HEK293 (cell line): ENCODE data around the gene LMNA.

Experiments
- CTCF ChIA-PET: fragments of 350-600 bp; formaldehyde crosslinking; extraction: SDS; loops from one replicate; lab custom pipeline; 2021; ENCODE audit warnings: antibody characterized with exemption; lab: Yijun Ruan, JAX
- POLR2A ChIA-PET: fragments of 300-600 bp; formaldehyde crosslinking; extraction: SDS; loops from one replicate; lab custom pipeline; 2020; ENCODE audit warnings: antibody characterized with exemption, inconsistent platforms; lab: Yijun Ruan, JAX
- H3K27ac ChIP-seq: fragments of 200-500 bp; sonication (Bioruptor generic); 2 replicates; pipeline ENCODE4 v1.5.1; 2014; ENCODE audit warnings: low read depth, low read length, control low read depth, inconsistent platforms; ENCODE audit errors: extremely low read depth
- H3K36me3 ChIP-seq, 2 experiments: fragments of 200-500 bp in 1 of 2; sonication (Bioruptor generic) in 1 of 2; 1 replicate in 1 of 2; 2 replicates in 1 of 2; pipeline ENCODE4 v1.5.1; 2014 to 2017; ENCODE audit warnings: inconsistent platforms in 2 of 2, low read length in 2 of 2; ENCODE audit not compliant: control insufficient read depth in 2 of 2, insufficient read depth in 1 of 2
- H3K4me1 ChIP-seq: fragments of 200-500 bp; sonication (Bioruptor generic); 2 replicates; pipeline ENCODE4 v1.5.1; 2014; ENCODE audit warnings: mild to moderate bottlenecking, low read length, inconsistent platforms; ENCODE audit not compliant: control insufficient read depth, insufficient read depth
- H3K4me3 ChIP-seq: 2 replicates; pipeline ENCODE4 v1.5.1; 2011; ENCODE audit warnings: low read depth, mild to moderate bottlenecking, control low read depth, low read length, moderate library complexity
- H3K9me3 ChIP-seq: fragments of 200-500 bp; sonication (Bioruptor generic); 2 replicates; pipeline ENCODE4 v1.5.1; 2014; ENCODE audit warnings: low read depth, low read length, inconsistent platforms; ENCODE audit not compliant: control insufficient read depth, insufficient read depth
- BCL11B ChIP-seq: fragments of 450-650 bp; formaldehyde crosslinking; IDR thresholded peaks from 2 replicates; pipeline ENCODE4 v1.5.1; 2016; ENCODE audit warnings: low read depth, missing biosample characterization, missing genetic modification characterization
- EGR2 ChIP-seq: fragments of 450-650 bp; formaldehyde crosslinking; IDR thresholded peaks from 2 replicates; pipeline ENCODE4 v1.5.1; 2016; ENCODE audit warnings: low read depth, missing biosample characterization, missing genetic modification characterization
- FEZF1 ChIP-seq: fragments of 450-650 bp; formaldehyde crosslinking; IDR thresholded peaks from 2 replicates; pipeline ENCODE4 v1.5.1; 2016; ENCODE audit warnings: missing biosample characterization, missing genetic modification characterization
- HOXC10 ChIP-seq: sonication (generic); formaldehyde crosslinking; IDR thresholded peaks from 2 replicates; pipeline ENCODE4 v1.8.1; 2023; ENCODE audit warnings: mild to moderate bottlenecking, missing genetic modification reagents
- KLF1 ChIP-seq: fragments of 450-650 bp; formaldehyde crosslinking; IDR thresholded peaks from 2 replicates; pipeline ENCODE4 v1.5.1; 2016; ENCODE audit warnings: missing biosample characterization, missing genetic modification characterization
- ZBTB1 ChIP-seq: fragments of 450-650 bp; formaldehyde crosslinking; IDR thresholded peaks from 2 replicates; pipeline ENCODE4 v1.5.1; 2016; ENCODE audit warnings: missing biosample characterization, missing genetic modification characterization
- ZBTB21 ChIP-seq: fragments of 450-650 bp; formaldehyde crosslinking; IDR thresholded peaks from 2 replicates; pipeline ENCODE4 v1.5.1; 2017; ENCODE audit warnings: missing biosample characterization, missing genetic modification characterization
- ZFHX2 ChIP-seq: fragments of 450-650 bp; formaldehyde crosslinking; conservative IDR thresholded peaks from 2 replicates; pipeline ENCODE4 v1.5.1; 2016; ENCODE audit warnings: missing biosample characterization, missing genetic modification characterization
- ZNF138 ChIP-seq: fragments of 450-650 bp; formaldehyde crosslinking; IDR thresholded peaks from 2 replicates; pipeline ENCODE4 v1.5.1; 2016; ENCODE audit warnings: missing biosample characterization, missing genetic modification characterization, borderline replicate concordance
- ZNF2 ChIP-seq: fragments of 450-650 bp; formaldehyde crosslinking; IDR thresholded peaks from 2 replicates; pipeline ENCODE4 v1.5.1; 2016; ENCODE audit warnings: missing biosample characterization, missing genetic modification characterization
- ZNF274 ChIP-seq, 2 experiments: fragments of 200-500 bp in 1 of 2; fragments of 450-650 bp in 1 of 2; sonication (Bioruptor generic) in 1 of 2; formaldehyde crosslinking in 1 of 2; IDR thresholded peaks; 2 replicates each; pipeline versions ENCODE4 v1.5.1 to v1.6.1; 2014 to 2016; ENCODE audit warnings: borderline replicate concordance in 1 of 2, inconsistent platforms in 1 of 2, low read length in 1 of 2, missing biosample characterization in 1 of 2, missing genetic modification characterization in 1 of 2
- ZNF311 ChIP-seq: fragments of 450-650 bp; formaldehyde crosslinking; IDR thresholded peaks from 2 replicates; pipeline ENCODE4 v1.5.1; 2017; ENCODE audit warnings: missing biosample characterization, missing genetic modification characterization, borderline replicate concordance
- ZNF488 ChIP-seq: fragments of 450-650 bp; formaldehyde crosslinking; IDR thresholded peaks from 2 replicates; pipeline ENCODE4 v1.5.1; 2016; ENCODE audit warnings: missing biosample characterization, missing genetic modification characterization
- ZNF529 ChIP-seq: fragments of 450-650 bp; formaldehyde crosslinking; IDR thresholded peaks from 2 replicates; pipeline ENCODE4 v1.5.1; 2017; ENCODE audit warnings: missing genetic modification characterization, missing biosample characterization; ENCODE audit not compliant: insufficient replicate concordance
- ZNF548 ChIP-seq: fragments of 450-650 bp; formaldehyde crosslinking; IDR thresholded peaks from 2 replicates; pipeline ENCODE4 v1.5.1; 2016; ENCODE audit warnings: missing biosample characterization, missing genetic modification characterization
- ZNF560 ChIP-seq: fragments of 450-650 bp; formaldehyde crosslinking; IDR thresholded peaks from 2 replicates; pipeline ENCODE4 v1.5.1; 2017; ENCODE audit warnings: missing biosample characterization, missing genetic modification characterization, borderline replicate concordance
- ZNF600 ChIP-seq: fragments of 450-650 bp; formaldehyde crosslinking; IDR thresholded peaks from 2 replicates; pipeline ENCODE4 v1.5.1; 2016; ENCODE audit warnings: missing biosample characterization, missing genetic modification characterization
- ZNF621 ChIP-seq: fragments of 450-650 bp; formaldehyde crosslinking; IDR thresholded peaks from 2 replicates; pipeline ENCODE4 v1.5.1; 2017; ENCODE audit warnings: missing biosample characterization, missing genetic modification characterization
- ZNF623 ChIP-seq: fragments of 450-650 bp; formaldehyde crosslinking; IDR thresholded peaks from 2 replicates; pipeline ENCODE4 v1.5.1; 2016; ENCODE audit warnings: missing biosample characterization, missing genetic modification characterization
- ZNF629 ChIP-seq: fragments of 450-650 bp; formaldehyde crosslinking; IDR thresholded peaks from 2 replicates; pipeline ENCODE4 v1.5.1; 2017; ENCODE audit warnings: missing biosample characterization, missing genetic modification characterization
- ZNF654 ChIP-seq: fragments of 450-650 bp; formaldehyde crosslinking; IDR thresholded peaks from 2 replicates; pipeline ENCODE4 v1.5.1; 2016; ENCODE audit warnings: low read depth, missing biosample characterization, missing genetic modification characterization
- ZNF704 ChIP-seq: fragments of 450-650 bp; formaldehyde crosslinking; IDR thresholded peaks from 2 replicates; pipeline ENCODE4 v1.5.1; 2016; ENCODE audit warnings: missing biosample characterization, missing genetic modification characterization
- ZNF707 ChIP-seq: fragments of 450-650 bp; formaldehyde crosslinking; IDR thresholded peaks from 2 replicates; pipeline ENCODE4 v1.5.1; 2016; ENCODE audit warnings: missing biosample characterization, missing genetic modification characterization
- ZNF785 ChIP-seq: fragments of 450-650 bp; formaldehyde crosslinking; IDR thresholded peaks from 2 replicates; pipeline ENCODE4 v1.5.1; 2016; ENCODE audit warnings: missing biosample characterization, missing genetic modification characterization

The LMNA gene

GRCh38 chr1:156151093-156151688 lies 36.7 kb downstream of the LMNA start (continued):
- TF ChIP-seq ZNF704 (tag by site-specific recombination) = no peak
- TF ChIP-seq ZNF138 (tag by site-specific recombination) = no peak
- TF ChIP-seq ZNF488 (tag by site-specific recombination) = no peak

GRCh38 chr1:156152628-156153027 lies 38.1 kb downstream of the LMNA start:
- TF ChIP-seq ZNF2 (tag by site-specific recombination) (no peak), ZNF560 (tag by site-specific recombination) (no peak), ZFHX2 (tag by site-specific recombination) (0 out of 2 replicates have a peak, but pooled peaks have one; percentile 16), EGR2 (peak; percentile 56), ZNF785 (tag by site-specific recombination) (no peak)
- TF ChIP-seq, all 188 proteins: peak for 2
- Histone ChIP-seq H3K4me1 (no peaks in the 10 kb centered on the region), H3K36me3 (no peaks in the 10 kb centered on the region), H3K9me3 (no peaks in the 10 kb centered on the region), H3K4me3 (no peak overlapping the region), H3K27ac (no peak overlapping the region)
- POLR2A ChIA-PET = no interaction called here
- CTCF ChIA-PET = interaction anchor here (0.8 to 13.7 kb wide), 2 partner anchors 56 to 74 kb away, joined by 3 to 210 read pairs; no protein-coding TSS in a partner anchor

- no peak within 1 kb of the TSS for H3K4me3 ChIP-seq
- ChIA-PET CTCF (no interaction called here), POLR2A (interaction anchor here (0.8 kb wide), 1 partner anchor 59 kb away, joined by 3 read pairs; the partner anchor contains the start of gene PMF1)
- H3K27ac ChIP-seq = no peak within 1 kb of the TSS
- H3K9me3 ChIP-seq = no peaks in the 10 kb centered on the region
- TF ChIP-seq ZNF654 (tag by site-specific recombination) = no peak
- no peak for TF ChIP-seq ZNF274 (IDR thresholded peaks at IDR 0.05; ENCODE audit: low read length)
- TF ChIP-seq ZNF274 (tag by site-specific recombination; IDR thresholded peaks at IDR 0.05; ENCODE audit: borderline replicate concordance) = no peak
- no peak for TF ChIP-seq ZNF311 (tag by site-specific recombination)
- TF ChIP-seq ZNF621 (tag by site-specific recombination) = no peak
- TF ChIP-seq ZNF548 (tag by site-specific recombination) = no peak
- no peak for TF ChIP-seq BCL11B
- no peak for TF ChIP-seq ZBTB21 (tag by site-specific recombination)
- TF ChIP-seq ZNF629 (tag by site-specific recombination) = no peak
- TF ChIP-seq ZNF600 (tag by site-specific recombination) = no peak
- TF ChIP-seq FEZF1 = no peak
- TF ChIP-seq KLF1 (tag by site-specific recombination) = no peak
- no peak for TF ChIP-seq ZNF529 (tag by site-specific recombination)
- no peak for TF ChIP-seq ZNF623 (tag by site-specific recombination)
- no peak for TF ChIP-seq HOXC10 (CRISPR knock-in tag)
- TF ChIP-seq ZBTB1 (tag by site-specific recombination) = no peak
- no peak for TF ChIP-seq ZNF707 (tag by site-specific recombination)
- TF ChIP-seq, all 188 proteins: peak for 0
- no peaks in the 10 kb centered on the region for H3K36me3 ChIP-seq
- no peaks in the 10 kb centered on the region for H3K4me1 ChIP-seq
Observed at GRCh38 chr1:156153362-156153761, 38.9 kb downstream of the LMNA start, which contains the start of gene SEMA4A. Gene SEMA4A (plus strand): TSS chr1:156153585. CDS start chr1:156154579, 994 bp downstream.
